Astrocyte of the spinal cord (primary cell): Measurements from ENCODE around the gene C8G.

Experiments
- DNase-seq: peaks from one replicate; pipeline ENCODE4 v3.0.0; 2011; ENCODE audit warnings: low read depth, low spot score
- H3K4me3 ChIP-seq: 2 replicates; pipeline ENCODE4 v1.5.1; 2011; ENCODE audit warnings: low read depth, mild to moderate bottlenecking, low read length, moderate library complexity
- CTCF ChIP-seq: IDR thresholded peaks from 2 replicates; pipeline ENCODE4 v1.5.1; 2012; ENCODE audit warnings: low read depth, mild to moderate bottlenecking, low read length, inconsistent platforms
- in situ Hi-C: cut with HindIII; loops from 2 replicates; pipeline ENCODE4 v1.10.0; 2017; ENCODE audit warnings: low sequenced_read_pairs

The C8G gene

GRCh38 chr9:136901516-136902258 lies 43.4 kb upstream of the C8G start:
- in situ Hi-C loops = no loop called here
- no peak for TF ChIP-seq CTCF

GRCh38 chr9:136902259-136902821 lies 42.7 kb upstream of the C8G start:
- DNase-seq = peak; percentile 32
- TF ChIP-seq CTCF = no peak
- no peak overlapping the region for H3K4me3 ChIP-seq
- in situ Hi-C loops = no loop called here

More at GRCh38 chr9:136901516-136902258, 43.4 kb upstream of the C8G start:
- peak; percentile 19 for DNase-seq
- H3K4me3 ChIP-seq = no peak overlapping the region

- no peak for TF ChIP-seq CTCF
- in situ Hi-C loops = no loop called here
- DNase-seq = no peak
- H3K4me3 ChIP-seq = no peak overlapping the region
Measured at GRCh38 chr9:136903041-136903554, 41.9 kb upstream of the C8G start.

- H3K4me3 ChIP-seq = no peak overlapping the region
- no peak for TF ChIP-seq CTCF
- DNase-seq = no peak
- in situ Hi-C loops = no loop called here
Measured at GRCh38 chr9:136906266-136906665, 38.8 kb upstream of the C8G start.

- in situ Hi-C loops = no loop called here
Measured at GRCh38 chr9:136907011-136907914, 37.8 kb upstream of the C8G start.

More at GRCh38 chr9:136907011-136907914, 37.8 kb upstream of the C8G start:
- TF ChIP-seq CTCF = no peak
- no peak overlapping the region for H3K4me3 ChIP-seq
- DNase-seq = no peak
